Limb (tissue), 2 donors: ENCODE data around the gene ITPRID2.
"Not testable (repeated sequence)": the region's sequence is repeated elsewhere in the genome, so short reads cannot be mapped to it uniquely, and the experiment has no call there.

Experiments
- DNase-seq, 2 donors: peaks; one replicate each; pipeline ENCODE4 v3.0.0-alpha.2; 2016; ENCODE audit errors: extremely low spot score in 2 of 2

ITPRID2 gene

GRCh38 chr2:181959508-181959907 is 68.0 kb downstream of the ITPRID2 start:
- DNase-seq: no peak

GRCh38 chr2:181961167-181961566 is 69.6 kb downstream of the ITPRID2 start:
- not testable (repeated sequence) for DNase-seq

- no peak for DNase-seq
Measured at GRCh38 chr2:181962142-181962541, 70.6 kb downstream of the ITPRID2 start.

- DNase-seq: no peak
Measured at GRCh38 chr2:181970160-181970794, 78.7 kb downstream of the ITPRID2 start.

GRCh38 chr2:181971032-181971431 is 79.5 kb downstream of the ITPRID2 start:
- no peak for DNase-seq

- DNase-seq: no peak
Measured at GRCh38 chr2:181972431-181973170, 81.1 kb downstream of the ITPRID2 start.

- no peak for DNase-seq
Measured at GRCh38 chr2:181973171-181973783, 81.7 kb downstream of the ITPRID2 start.

- no peak for DNase-seq
Measured at GRCh38 chr2:181977661-181978350, 86.3 kb downstream of the ITPRID2 start.

GRCh38 chr2:181978351-181979150 is 87.0 kb downstream of the ITPRID2 start:
- no peak for DNase-seq
